Stimulated activated CD4-positive, alpha-beta T cell treated with anti-CD3 and anti-CD28 coated beads, Interleukin-1b, Interleukin-23, amount 100 ng/mL, for 1 hour (primary cell): ENCODE measurements around the gene TMEM183A.

Source experiments
- DNase-seq, 2 donors: peaks; one replicate each; pipeline ENCODE4 v3.0.0-alpha.2; 2020; ENCODE audit warnings: low read depth in 2 of 2

Gene TMEM183A

DNA sequence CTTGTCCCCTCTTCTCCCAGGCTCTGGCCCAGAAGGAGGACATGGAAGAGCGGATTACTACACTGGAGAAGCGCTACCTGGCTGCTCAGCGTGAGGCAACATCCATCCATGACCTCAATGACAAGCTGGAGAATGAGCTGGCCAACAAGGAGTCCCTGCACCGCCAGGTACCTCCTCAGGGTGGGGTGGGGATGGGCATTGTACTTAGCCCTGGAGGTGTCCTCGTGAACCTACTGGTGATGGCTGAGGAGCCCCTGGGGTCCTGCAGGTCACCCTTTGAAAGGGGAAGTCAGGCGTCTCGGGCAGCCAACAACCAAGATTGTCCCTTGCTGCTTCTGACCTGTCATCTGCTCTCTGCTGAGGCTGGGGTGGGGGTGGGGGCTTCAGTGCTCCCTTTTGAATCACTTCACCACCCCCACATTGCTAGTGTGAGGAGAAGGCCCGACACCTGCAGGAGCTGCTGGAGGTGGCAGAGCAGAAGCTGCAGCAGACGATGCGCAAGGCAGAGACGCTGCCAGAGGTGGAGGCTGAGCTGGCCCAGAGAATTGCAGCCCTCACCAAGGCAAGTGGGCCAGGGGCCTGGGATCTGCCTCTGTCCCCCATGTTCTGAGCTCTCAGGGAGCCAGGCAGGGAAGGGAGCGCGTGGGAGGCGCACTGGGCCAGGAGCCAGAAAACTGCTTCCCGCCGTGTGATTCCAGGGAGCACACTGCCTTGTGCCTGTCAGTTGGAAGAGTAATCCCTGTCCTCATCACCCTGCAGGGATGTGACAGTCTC lies 38.8 kb downstream of the TMEM183A start:
- no peak for DNase-seq

DNA sequence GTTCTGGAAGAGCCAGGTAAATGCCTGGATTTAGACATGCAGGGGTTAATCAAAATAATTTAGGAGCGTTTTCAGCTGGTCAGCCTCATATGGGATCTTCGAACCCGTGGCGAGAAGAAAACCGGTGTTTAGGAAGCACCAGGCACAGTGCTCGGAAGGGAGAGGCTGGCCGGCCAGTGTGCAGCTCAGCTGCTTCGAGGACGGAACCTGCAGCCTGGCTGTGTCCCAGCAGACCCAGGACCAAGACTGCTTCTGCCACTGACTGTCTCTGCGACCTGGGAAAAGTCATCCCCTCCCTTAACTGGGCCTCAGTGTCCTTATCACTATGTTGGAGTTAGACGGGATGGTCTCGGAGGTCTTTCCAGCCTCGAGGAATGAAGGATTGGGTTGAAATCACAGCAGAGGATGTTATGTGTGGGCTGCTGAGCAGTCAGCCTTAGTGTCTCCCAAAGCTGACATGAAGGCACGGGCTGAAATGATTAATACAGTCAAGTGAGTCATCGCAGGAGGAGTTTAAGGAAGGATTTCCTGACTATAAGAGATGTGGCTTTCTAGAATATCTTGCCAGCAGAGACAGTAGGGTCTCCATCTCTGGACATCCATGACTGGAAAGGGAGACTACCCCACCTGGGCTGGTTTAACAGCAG lies 39.9 kb downstream of the TMEM183A start:
- no peak for DNase-seq

DNA sequence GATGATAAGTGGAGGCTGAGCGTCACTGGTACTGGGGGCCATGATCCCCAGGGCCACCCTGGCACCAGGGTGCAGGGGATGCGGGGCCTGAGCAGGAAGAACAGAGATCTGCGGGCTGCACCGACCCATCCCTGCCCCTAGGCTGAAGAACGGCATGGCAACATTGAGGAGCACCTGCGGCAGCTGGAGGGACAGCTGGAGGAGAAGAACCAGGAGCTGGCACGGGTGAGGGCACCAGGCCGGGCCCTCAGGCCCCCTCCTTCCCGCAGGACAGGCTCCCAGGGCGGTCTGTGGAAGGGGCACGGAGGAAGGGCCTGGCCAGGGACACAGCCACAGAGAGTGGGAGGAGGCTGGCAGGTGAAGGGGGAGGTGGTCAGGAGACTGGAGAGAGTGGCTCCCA lies 40.9 kb downstream of the TMEM183A start:
- DNase-seq = no peak

DNA sequence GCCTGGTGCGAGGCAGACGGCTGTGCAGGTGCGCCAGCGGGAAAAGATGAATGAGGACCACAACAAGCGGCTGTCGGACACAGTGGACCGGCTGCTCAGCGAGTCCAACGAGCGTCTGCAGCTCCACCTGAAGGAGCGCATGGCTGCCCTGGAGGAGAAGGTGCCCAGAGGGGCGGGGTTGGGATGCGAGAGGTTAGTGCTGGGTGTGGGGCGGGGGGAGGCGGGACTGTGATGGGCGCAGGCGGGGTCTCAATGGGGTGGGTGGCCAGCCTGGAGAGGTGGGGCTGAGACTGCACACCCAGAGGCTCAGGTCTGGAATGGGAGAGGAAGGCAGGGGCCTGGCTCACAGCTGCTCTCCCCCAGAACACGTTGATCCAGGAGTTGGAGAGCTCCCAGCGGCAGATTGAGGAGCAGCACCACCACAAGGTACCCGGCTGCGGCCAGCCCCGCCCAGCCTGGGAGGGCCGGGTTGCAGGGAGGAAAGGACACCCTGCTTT lies 41.4 kb downstream of the TMEM183A start:
- no peak for DNase-seq

DNA sequence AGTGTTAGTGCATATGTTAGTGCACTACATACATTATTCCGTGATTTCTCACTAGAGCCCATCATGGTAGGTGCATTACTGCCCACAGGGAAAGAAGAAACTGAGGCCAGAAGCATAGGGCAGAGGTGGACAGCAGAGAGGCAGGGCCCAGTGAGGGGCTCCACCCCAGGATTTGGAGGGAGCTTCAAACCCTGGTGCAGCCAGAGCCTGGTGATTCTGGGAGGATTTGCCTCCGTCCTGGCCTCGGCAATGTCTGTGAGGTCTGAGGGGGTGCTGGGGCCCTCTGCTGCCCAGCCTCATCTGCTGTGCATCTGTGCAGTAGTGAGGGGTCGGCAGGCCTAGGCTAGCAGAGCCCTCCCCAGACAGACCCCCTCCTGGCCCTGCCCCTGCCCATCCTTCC lies 41.9 kb downstream of the TMEM183A start:
- no peak for DNase-seq

DNA sequence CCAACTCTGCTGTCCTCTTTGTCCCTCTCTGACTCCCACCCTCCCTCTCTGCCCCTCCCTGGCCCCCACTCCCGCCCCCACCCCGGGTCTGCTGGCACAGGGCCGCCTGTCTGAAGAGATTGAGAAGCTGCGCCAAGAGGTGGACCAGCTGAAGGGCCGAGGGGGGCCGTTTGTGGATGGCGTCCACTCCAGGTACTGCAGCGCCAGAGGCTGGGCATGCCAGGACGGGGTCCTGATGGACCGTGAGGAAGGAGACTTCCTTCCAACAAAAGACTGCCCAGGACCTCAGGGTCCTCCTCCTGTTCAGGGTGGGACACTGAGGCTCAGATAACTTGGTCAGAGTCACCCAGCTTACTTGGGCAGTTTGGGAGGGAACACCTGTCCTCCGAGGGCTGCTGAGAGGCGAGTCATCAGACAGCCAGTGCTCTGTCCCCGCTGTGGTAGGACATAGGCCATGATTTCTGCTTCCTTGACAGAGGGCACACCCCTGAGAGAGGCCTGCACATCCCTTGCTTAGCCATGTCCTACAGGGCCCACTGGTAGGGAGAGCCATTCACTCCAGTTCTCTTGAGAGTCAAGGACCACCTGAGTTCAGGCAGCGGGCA lies 42.5 kb downstream of the TMEM183A start:
- no peak for DNase-seq

DNA sequence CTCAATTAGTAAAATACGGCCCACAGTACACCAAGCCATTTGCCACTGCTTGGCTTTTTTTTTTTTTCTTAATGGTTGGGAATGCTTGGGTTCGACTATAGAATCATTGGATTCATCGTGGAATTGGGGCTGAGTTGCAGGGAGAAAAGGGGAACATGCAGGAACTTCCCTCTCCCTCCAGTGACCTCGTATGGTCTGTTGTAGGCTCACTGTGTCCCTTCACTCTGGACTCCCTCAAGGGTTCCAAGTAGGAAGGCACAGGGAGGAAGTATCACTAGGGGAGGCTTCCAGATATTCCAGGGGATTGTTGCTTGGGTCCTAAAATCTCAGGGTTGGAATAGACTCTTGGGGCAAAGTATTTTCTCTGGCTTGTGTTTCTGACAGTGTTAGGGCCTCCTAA lies 43.7 kb downstream of the TMEM183A start:
- DNase-seq = no peak

DNA sequence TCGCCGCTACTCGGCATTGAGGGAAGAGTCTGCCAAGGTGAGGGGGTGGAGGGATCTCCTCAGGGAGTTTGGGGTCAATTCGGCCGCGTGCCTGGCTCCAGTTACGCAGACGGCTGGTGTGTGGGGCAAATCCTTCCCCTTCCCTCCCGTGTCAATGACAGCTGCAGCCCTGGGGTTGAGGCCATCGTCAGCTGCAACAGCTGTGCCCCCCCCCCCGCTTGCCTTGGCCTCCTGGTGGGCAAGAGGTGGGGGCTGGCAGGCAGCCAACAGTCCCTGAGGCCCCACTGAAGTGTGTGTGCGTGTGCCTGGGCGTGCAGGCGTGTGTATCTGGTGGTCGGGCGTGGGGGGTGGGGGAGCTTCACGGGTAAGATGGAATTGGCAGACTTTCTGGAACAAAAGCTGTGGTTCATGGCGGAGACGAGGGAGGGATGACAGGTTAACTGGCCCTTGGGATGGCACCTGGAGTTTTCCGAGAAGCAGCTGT lies 44.7 kb downstream of the TMEM183A start:
- no peak for DNase-seq

DNA sequence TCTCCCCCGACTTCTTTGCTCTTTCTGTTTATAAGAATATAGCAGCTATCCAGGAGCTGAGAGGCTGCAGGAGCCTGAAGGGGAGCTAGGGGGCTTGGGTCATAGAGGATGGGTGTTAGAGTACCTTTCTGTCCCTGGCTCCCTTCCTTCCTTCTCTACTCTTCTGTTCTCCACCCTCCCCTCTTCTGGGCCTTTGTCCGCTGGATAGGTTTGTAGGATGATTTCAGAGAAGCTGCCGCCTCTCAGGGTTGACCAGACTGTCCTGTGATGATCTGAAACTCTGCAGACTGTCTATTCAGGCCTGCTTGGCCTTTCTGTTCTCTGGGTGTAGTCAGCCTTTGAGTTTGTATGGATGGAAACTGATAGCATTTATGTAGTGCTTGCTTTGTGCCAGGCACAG lies 45.4 kb downstream of the TMEM183A start:
- DNase-seq = no peak

DNA sequence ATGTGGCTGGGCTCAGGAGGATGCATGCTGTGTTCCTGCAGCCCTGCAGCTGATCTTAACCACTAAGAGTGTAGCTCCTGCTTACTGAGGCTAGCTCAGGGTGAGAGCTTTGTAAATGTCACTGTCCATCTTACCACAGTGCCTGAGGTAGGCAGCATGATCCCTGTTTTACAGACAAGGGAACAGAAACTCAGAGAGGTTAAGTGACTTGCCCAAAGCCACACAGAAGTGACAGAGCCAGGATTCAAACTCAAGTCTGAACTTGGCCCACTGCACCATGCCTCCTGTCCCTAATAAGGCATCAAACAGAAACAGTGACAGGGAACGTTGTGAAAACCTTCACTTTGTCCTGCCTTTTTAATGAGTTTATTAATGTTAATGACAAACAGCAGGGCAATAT lies 47.0 kb downstream of the TMEM183A start:
- no peak for DNase-seq

DNA sequence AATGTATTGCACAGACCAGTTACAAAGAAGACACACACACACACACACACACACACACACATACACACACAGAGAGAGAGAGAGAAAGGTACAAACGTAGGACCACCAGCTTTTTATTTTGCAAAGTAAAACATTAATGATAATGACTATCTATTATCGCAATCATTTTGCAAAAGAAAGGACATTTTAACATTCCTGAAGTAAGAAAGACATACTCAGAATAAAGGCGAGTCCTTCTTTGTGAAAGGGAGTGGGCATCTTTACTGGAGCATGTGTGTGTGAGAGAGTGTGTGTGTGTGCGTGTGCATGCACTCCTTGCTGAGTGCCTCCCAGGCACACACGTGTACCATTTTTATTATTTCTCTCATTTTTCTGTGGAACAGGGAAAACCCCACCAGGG lies 47.5 kb downstream of the TMEM183A start:
- DNase-seq = no peak

DNA sequence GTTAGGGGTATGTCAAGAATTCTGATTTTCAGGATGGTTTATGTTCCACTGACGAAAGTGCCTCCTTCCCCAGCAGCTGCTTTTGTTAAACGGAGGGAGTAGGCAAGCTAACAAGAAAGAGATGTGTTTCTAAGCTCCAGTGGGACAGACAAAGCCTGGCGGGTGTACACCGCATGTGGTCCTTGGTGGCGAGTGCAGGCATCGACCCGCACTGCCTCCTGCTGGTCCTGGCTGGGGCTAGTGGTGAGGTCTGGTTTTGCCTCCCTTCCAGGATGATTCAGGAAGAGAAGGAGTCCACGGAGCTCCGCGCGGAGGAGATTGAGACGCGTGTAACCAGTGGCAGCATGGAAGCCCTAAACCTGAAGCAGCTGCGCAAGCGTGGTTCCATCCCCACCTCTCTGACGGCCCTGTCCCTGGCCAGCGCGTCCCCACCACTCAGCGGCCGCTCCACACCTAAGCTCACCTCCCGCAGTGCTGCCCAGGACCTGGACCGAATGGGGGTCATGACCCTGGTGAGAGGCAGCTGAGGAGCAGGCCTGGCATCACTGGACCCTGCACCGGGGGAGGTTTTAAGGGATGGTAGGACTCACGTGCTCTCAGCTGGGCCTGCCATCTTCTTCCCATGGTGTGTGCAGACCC lies 48.1 kb downstream of the TMEM183A start:
- no peak for DNase-seq

DNA sequence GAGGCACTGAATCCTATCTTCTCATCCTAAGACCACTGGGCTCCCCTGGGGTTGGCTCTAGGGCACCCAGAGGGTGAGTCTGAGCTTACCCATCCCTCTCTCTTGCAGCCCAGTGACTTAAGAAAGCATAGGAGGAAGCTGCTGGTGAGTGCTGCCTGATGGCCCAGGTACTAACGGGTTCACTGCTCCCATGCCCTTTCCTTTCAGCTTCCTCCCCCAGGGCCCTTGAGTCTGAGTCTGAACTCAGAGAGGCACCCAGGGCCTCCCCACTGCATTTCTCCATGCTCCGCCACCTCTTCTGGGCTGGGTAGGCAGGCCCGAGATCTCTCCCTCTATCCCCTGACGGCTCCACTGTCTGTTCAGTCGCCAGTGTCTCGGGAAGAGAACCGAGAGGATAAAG lies 48.8 kb downstream of the TMEM183A start:
- DNase-seq = no peak

DNA sequence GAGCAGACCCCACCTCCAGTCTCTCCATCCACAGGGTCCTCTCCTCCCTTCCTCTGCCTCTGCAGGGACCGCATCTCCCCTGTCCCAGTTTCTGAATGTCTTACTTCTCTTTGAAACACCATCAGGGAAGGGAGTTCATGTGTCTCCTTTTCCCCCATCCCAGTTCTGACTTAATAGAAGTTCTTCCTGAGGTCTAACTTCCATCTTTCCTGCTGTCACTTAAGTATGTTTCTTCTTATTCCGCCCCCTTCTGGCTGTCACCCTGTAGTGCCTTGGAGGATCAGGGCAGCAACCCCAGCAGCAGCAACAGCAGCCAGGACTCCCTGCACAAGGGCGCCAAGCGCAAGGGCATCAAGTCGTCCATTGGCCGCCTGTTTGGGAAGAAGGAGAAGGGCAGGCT lies 49.3 kb downstream of the TMEM183A start:
- no peak for DNase-seq

DNA sequence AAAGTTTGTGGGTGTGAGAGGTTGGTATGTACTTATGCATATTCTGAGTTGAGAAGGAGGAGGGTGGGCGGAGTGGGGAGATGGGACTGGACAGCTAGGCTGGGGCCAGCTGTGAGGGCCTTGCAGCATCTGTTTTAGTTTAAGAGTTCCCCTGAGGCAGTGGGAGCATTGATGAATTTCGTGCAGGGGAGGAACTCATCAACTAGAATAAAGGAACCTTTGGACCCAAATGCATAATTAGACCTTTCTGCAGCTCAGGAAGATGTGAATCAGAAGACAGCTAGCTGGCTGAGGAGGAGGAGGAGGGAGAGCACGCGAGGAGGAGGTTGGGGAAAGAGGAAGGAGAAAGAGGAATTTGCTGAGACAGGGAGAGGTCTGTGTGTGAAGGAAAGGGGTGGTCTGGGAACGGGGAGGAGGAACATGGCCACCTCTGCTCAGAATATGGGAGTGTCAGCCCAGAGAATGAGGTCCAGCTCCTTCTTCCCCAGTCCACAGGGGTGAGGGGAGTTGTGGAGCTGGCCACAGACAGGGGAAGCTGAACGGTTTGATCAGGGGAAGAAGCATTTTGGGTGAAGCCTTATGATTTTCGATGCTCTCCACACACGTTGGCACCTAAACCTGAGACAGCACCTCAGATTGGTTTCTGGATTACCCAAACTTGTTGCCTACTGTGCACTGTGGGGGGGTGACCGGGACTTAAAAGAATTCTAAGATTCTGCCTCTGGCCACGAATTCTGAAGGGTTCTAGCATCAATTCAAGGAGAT lies 50.9 kb downstream of the TMEM183A start:
- DNase-seq = no peak

DNA sequence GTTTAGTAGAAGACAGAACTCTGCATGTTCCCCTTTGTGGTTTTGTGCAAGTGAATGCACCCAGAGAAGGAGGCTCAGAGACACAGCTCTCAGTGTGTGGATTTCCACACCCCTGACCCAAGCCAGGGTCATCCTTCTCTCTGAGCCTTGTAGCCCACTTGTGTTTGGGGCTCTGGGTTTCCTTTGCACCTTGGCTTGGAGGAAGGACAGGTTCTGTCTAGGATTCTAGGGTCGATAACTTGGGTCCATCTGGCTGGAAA lies 51.4 kb downstream of the TMEM183A start:
- DNase-seq = no peak

DNA sequence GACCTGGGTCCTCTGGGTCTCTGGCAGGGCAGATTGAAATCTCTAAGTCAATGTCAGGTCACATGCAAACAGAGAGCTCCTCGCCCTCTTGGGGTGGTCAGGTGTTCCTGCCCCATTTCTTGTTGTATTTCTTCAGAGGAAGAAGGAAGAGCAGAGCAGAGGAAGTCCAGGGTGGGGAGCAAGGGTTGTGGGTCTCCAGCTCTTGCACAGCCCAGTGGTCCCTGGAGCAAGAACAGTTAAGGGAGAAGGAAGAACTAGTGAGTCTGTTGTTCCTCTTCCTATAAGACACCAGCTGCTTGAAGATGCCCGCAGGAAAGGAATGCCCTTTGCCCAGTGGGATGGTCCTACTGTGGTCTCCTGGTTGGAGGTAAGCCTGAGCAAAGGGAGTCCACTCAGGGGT lies 52.3 kb downstream of the TMEM183A start:
- no peak for DNase-seq

DNA sequence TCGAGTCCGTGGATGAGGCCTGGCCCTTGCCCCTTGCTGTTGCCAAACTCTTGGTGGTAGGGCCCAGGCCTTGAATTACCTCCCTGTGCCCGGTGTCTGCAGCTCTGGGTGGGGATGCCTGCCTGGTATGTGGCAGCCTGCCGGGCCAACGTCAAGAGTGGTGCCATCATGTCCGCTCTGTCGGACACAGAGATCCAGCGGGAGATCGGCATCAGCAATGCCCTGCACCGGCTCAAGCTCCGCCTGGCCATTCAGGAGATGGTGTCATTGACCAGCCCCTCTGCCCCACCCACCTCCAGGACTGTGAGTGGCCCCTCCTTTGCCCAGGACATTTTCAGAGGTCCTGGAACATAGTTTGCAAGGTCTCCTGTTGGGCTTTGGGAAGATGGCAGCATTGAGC lies 52.9 kb downstream of the TMEM183A start:
- no peak for DNase-seq

DNA sequence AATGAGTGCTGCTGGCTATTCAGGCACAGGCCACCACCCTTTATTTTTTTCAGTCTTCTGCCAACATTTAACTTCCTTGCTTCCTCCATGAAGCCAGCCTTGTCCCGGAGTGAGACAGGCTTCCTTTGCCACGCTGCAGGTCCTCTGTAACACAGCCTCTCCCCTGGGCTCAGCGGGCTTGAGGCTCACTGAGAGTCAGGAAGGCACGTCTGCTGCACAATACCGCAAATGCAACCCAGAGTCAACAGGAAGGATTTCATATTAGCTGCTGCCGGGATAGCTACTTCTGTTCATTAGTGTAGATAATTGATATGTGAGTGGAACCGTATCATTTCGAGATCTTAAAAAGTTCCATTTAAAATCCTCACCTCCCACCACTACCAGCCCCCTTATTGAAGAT lies 56.1 kb downstream of the TMEM183A start:
- DNase-seq = no peak

DNA sequence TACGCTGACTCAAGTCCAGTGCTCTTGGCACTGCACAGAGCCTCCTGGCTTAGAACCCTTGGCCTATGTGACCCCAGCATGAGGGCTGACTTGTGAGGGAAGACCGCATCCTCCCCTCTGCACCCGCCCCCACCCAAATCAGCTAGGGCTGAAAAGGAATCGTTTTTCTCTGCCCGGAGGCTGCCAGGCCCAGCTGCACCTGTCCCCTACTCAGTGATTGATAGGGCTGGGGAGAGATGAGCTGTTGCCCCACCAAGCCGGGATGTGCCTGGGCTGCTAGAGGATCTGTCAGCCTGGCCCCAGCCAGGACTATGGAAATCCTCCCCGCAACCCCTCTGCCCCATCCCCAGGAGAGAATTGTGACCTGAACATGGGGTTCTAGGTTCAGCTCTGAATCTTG lies 58.0 kb downstream of the TMEM183A start:
- DNase-seq = no peak

DNA sequence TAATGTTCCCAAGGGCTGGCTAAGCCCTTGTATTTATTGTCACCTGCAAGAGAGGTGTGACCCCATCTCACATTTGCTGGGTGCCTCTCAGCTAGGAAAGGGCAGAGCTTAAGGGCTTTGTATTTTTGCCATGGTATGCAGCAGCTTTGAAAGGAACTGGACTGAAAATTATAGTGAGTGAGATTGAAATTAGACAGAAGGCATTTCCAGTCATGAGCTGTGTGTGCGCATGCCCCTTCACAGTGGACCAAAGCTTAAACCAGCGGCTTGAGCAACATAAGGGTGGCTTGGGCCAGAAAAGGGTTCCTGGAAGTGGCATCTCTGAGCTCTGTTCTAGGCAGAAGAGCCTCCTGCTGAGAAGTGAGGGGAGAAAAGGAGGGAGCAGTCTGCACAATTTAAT lies 58.8 kb downstream of the TMEM183A start:
- DNase-seq = no peak

DNA sequence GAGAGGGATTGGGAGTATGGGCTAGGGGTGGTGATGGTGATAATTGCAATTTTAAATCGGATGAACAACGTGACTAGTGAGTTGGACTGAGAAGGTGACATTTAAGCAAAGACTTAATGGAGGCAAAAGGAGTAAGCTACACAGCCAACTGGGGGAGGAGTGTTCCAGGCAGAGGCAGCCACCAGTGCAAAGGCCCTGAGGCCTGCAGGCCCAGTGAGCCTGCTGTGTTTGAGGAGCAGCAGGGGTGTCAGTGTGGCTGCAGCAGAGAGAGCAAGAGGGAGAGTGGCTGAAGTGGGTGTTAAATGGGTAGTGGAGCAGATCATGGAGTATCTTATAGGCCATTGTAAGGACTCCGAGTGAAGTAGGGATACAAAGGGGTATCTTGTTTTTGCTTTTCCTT lies 59.8 kb downstream of the TMEM183A start:
- DNase-seq = no peak
